GM23248 (cell line): ENCODE measurements around the gene DMWD.

Experiments used
- EZH2 ChIP-seq: fragments of 200-600 bp; sonication (generic); IDR thresholded peaks from 2 replicates; pipeline ENCODE4 v1.6.1; 2018; ENCODE audit warnings: antibody characterized with exemption, mild to moderate bottlenecking; ENCODE audit not compliant: insufficient read depth, poor library complexity, severe bottlenecking
- EZH2phosphoT487 ChIP-seq: fragments of 200-600 bp; sonication (generic); IDR thresholded peaks from 2 replicates; pipeline ENCODE4 v1.6.1; 2018; ENCODE audit warnings: antibody characterized with exemption, moderate library complexity, mild to moderate bottlenecking, low read depth; ENCODE audit not compliant: insufficient read depth

DNA sequence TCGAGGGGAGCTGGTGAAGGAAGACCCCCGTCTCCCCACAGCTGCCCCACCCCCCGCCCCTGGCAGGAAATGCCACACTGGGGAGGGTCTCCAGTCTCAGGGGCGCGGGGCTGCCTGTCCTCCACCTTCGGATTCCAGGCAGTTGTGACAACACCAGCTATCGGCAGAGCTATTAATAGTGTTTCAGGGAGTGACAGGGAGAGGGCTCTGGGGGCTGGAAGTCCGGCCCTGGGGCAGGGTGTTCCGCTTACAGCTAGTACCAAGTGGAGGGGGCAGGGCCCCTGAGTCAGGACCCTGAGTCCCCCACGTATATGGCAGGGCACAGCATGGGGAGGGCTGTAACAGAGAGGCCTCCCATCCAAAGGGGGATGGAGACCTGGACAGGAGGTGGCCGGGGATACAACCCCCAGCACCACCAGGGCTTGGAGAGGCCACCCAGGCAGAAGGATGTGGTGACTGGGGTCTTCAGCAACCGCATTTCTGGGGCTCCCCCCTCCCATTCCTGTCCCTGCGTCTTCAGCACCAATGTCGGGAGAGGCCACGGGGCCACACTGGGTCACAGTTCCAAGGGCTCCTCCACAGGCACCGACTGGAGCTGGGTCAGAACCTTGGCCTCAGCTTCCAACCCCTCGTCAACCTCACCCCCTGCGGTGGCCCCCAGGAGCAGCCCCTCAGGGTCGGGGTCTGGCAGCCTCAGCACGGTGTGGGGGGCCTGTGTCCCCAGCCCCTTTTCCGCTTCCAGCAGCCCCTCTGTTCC lies 27.5 kb downstream of the DMWD start:
- TF ChIP-seq EZH2 = no peak
- TF ChIP-seq EZH2phosphoT487 = no peak
